NCI-H345 treated with DMSO at 0.1 percent for 48 hours (cell line): ENCODE measurements around the gene RPL36.
A peak's percentile ranks its signal among the peaks of the same experiment; 100 is the strongest.

Experiments
- DNase-seq: peaks from one replicate; lab custom pipeline; 2025; ENCODE audit not compliant: unreplicated experiment; lab: John Stamatoyannopoulos, UW

The RPL36 gene

DNA sequence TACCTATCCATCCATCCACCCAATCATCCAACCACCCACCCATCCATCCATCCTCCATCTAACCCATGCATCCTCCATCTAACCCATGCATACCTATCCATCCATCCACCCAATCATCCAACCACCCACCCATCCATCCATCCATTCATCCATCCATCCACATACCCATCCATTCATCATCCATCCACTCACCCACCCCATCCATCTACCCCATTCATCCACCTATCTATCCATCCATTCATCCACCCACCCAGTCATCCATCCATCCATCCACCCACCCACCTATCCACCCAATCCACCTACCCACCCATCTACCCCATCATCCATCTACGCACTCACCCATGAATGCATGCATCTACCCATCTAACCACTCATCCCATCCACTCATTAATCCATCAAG is 16.3 kb upstream of the RPL36 start:
- DNase-seq = no peak

DNA sequence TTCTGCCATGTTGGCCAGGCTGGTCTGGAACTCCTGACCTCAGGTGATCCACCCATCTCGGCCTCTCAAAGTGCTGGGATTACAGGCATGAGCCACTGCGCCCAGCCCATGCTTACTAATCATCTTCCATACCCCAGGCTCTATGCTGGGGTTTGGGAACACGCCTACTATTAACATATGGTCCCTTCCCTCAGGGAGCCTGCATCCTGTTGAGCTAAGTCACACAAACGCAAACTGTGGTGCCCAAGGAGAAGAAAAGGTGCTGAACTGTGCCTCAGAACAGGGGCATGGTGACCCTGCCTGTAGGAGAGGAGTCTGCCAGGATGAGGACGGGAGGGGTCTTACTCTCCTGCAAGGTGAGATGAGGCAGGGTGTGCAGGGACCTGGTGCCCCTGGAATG is 15.4 kb upstream of the RPL36 start:
- no peak for DNase-seq

DNA sequence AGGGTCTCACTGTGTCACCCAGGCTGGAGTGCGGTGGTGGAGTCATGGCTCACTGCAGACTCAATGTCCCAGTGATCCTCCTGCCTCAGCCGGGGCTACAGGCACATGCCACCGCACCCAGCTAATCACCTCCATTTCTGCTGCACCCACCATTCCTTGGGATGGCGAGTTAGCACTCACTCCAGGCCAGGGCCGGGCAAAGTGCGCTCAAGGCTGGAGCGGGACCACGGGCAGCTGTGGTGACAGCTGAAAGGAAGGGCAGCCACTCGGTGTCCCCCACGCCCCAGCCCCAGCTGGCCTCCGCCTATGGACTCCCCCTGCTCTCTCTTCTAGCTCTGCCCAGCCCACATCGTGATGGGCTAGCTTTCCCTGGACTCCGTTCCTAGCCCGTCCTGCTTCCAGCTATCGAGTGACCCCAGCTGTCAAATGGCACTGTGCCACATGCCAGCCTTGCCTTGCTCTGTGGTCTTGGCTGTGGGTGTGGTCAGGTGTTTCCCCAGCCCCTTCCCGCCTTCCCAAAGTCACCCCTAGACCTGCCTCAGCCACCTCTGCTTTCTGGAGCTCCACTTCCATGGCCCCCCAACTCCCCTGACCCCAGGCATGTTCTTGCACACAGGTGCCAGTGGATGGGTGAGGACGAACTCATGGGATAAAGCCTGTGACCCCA is 13.9 kb upstream of the RPL36 start:
- no peak for DNase-seq

DNA sequence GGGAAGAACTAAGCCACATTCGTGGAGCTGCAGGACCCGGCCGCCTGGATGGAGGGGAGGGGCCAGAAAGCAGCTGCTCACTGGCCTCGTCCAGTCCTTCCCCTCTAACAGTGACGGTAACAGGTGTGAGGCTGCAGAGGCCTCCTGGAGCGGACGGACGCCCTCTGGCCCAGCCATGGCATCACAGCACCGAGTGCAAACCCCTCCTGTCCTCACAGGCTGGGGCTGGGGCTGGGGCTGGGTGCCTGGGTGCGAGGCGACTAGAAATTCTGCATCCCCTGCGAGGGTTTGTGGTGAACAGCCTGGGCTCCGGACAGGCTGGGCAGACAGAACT is 13.4 kb upstream of the RPL36 start:
- DNase-seq = no peak

DNA sequence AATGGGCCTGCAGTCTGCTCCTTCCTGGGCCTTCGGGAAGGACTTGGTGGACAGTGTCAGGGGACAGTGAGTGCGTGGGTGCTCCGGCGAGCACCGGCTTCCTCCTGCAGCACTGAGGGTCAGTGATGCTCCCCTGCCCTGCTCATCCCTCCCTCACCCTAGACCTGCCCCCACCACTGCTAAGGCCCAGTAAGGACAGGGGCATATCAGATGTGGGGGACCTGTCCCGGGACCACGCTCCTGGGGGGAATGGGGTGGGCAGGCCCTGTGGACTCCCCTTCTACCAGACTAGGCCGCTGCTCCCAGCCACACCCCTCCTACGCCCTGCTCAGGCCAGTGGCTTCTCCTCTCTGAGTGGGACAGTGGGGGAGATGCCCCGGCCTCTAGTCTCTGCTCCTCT is 13.0 kb upstream of the RPL36 start:
- no peak for DNase-seq

DNA sequence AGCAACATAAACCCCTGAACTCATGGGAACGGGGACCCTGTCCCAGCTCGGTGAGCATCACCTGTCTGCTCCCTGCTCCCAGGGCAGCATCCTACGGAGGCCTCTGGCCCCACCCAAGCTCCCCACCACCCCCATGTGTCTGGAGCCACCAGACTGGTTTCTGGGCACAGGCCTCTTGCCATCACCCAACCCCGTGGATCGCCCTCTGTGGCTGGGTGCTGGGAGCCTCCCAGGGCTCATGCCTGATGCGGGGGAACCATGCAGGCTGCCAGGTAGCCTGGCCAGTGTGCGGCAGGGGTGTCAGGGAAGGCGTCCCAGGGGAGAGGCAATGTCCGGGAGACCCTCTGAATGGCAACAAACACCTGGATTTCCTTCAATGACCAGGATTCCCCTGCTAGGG is 12.5 kb upstream of the RPL36 start:
- no peak for DNase-seq

DNA sequence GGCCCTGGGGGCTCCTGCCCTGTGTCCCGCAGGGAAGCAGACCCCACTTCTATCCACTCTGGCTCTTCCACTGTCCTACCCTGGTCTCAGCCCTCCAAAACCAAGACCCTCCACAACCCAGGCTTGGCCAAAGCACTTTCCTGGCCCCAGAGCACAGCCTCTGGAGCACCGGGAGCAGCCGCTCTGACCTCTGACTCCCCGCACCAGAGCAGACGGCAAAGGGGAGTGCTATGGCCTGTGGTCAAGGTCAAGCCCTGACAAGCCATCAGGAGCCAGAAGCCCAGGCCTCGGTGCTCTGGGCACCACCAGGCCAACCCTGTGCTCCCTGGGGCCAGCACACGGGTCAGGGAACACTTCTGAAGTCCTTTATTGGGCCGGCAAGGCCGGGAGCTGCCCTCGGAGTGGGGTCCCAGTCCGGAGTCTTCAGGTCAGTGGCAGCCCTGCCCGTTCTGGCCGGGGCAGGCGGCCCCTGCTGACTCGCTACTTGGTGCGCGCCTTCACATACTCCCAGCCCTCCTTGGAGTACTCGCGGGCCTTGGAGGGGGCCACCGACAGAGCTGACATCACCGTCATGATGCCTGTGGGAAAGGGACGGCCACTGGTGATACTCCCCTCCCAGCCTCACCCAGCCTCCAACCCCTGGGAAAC is 11.9 kb upstream of the RPL36 start:
- no peak for DNase-seq

DNA sequence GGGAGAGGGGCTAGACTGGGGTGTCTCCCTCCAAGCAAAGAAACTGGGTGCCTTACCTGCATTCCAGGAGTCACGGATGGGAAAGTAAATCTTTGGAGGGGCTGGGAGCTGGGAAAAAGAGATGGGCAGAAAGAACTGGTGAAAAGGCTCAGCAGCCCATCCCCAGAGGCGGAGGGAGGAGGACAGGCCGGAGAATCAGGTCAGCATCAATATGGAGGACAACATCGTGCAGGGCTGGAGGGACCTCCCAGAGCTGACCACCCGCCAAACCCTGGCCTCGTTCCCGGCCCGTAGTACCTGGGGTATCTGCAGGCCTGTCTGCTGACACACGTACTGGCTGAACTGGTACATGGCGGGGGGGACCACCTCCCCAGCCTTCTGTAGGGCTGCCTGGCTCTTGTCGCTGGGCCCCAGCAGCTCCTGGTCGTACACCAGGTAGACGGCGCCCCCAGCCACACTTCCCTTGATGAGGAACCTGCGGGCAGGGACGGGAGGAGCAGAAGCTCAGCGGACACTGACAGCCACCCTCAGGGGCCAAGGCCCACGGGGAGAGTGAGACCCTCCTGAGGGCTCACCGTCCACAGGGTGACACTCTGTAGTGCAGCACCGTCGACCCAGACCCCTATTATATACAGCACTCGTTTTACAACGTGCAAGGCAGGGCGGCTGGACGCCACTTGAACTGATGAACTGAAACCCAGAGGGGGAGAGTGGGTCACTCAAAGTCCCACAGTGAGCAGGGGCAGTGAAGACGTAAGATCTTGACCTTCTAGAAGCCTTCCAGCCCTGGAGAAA is 10.6 kb upstream of the RPL36 start:
- DNase-seq = no peak

DNA sequence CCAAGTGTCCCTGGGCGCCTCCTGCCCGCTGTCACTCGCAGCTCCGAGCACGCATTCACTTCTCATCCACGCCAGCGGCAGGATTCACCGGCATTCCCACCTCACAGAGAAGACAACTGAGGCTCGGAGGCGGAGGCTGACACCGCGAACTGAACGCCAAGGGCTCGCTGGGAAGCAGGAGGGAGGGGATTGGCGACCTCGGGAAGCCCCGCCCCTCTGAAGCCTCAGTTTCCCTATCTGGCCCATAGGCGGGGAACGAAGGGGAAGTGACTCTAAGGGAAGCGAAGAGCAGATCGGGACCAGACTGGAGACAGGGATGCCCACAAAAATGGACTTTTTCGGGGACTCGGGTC is 10.0 kb upstream of the RPL36 start:
- no peak for DNase-seq

DNA sequence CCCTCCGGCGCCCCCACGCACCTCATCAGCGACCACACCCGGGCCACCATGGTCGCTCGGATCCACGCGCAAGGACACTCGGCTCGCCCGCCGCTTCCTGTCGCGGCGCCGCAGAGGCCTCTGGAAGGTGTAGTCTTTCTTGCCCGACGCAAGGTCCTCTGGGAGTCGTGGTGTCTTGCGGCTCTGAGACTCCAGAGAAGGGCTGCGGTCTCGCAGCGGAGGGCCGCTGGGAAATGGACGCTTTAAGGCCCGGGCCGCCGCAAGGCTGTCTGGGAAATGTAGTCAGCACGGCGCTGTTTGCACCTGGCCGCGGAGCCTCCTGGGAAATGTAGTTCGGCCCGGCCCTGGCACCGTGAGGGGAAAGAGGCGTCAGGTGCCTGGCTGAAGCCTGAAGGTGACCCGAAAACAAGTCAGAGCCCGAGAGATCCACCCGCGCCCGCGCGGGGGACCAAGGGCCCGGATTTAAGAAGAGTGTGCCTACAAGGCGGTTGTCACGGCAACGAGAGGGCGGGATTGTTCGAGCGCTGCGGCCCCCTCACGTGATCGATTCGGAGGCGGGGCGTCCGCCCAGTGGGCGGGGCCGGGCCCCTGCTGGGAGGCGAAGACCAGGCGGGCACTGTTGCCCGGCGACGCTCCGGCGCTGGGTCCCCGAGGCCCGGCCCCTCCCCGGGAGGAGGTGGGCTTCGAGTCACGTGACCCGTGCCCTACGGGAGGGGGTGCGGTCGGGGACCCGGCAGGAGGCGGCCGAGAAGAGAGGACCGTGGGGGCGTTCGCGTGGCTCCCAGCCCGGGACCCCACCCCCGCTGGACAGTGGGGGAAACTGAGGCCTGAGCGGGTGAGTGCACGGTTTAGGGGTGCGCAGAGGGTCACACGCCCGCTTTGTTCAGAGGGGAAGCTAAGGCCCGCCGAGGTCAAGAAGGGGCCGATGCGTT is 9.4 kb upstream of the RPL36 start, which contains the start of the genes HSD11B1L and MICOS13:
Gene HSD11B1L, plus strand, starts transcription at position 591 of the 932 bp plus-strand sequence. CDS start 3,806 bp downstream, outside the sequence.
Gene MICOS13, minus strand, starts transcription at position 80 of the 932 bp plus-strand sequence. Its CDS starts 30 bp downstream, at position 50.
- DNase-seq = peak; percentile 97

DNA sequence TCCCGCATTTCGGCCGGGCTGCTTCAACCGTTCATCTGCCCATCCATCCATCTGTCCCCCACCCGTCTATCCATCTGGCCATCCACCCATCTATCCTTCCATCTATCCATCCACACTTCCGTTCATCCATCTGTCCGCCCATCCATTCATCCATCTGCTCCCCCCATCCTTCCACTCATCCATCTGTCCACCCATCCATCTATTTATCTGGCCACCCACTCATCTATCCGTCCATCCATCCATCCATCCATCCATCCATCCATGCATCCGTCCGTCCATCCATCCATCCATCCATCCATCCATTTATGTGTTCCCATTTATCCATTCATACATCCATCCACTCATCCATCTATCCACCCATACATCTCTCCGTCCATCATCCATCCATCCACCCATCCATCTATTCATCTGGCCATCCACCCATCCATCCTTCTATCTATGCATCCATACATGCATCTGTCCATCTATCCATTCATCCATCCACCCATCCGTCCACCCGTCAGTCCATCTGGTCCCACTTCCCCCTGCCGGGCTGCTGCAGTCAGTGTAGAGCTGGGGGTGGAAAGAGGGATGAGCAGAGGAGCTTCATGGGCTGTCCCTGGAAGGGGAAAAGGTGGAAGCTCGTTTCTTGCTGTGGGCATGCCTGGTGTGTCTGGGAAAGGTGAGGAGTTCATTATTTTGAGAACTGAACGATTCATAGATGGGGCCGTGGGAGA is 8.5 kb upstream of the RPL36 start:
- DNase-seq = no peak

DNA sequence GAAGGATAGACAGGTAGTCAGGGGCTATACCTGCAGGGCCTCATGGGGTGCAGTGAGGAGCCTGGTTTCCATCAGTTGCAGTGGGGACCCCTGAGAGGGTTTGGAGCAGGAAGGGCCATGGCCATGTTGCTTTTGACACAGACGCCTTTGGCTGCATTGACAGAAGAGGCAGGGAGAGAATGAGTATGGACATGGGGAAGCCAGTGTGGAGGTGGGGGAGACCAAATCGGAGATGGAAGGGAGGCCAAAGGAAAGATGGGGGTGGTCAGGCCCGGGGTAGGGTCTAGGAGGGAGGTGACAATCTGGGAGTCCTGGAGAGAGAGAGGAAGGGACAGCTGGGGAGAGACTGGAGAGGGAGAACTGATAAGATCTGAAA is 8.0 kb upstream of the RPL36 start:
- no peak for DNase-seq

DNA sequence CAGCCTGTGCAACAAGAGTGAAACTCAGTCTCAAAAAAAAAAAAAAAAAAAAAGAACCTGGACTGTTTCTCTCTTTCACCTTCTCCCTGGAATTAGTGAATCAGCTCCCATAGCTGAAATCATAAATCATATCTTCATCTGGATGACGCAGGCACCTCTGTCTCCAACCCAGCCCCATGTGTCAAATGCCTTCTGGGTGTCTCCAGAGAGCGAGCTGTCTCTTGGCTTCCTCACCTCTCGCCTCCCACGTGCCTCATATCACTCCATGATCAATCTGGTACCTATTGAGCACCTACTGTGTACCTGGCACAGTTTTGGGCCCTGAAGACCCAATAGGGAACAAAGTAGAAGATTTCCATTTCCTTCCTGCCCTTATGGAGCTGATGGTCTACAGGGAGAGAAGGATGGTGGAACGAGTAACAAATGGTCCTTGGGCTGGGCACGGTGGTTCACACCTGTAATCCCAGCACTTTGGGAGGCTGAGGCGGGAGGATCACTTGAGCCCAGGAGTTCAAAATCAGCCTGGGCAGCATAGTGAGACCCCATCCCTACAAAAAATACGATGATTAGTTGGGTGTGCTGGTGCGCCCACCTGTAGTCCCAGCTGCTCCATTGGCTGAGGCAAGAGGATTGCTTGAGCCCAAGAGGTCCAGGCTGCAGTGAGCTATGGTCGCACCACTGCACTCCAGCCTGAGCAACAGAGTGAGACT is 6.8 kb upstream of the RPL36 start:
- no peak for DNase-seq

DNA sequence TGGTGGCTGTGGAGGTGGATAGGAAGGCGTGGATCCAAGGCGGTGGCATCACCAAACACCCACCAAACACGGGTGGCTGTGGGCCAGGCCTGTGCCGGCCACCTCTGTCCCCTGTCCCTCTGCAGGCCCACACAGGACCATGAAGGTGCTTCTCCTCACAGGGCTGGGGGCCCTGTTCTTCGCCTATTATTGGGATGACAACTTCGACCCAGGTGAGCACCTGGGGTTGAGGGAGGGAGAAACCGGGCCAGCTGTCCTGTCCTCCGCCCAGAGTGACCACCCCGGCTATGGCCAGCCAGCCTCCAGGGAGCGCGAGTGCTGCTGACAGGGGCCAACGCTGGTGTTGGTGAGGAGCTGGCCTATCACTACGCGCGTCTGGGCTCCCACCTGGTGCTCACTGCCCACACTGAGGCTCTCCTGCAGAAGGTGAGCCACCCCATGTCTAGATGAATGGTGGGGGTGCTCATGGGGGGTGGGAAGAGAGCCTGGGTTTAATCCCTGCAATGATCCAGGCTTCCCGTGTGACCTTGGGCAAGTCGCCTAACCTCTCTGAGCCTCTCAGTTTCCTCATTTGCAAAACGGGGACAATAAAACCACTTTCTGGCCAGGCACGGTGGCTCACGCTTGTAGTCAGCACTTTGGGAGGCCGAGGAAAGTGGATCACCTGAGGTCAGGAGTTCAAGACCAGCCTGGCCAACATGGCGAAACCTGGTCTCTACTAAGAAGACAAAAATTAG is 5.2 kb upstream of the RPL36 start:
- no peak for DNase-seq

DNA sequence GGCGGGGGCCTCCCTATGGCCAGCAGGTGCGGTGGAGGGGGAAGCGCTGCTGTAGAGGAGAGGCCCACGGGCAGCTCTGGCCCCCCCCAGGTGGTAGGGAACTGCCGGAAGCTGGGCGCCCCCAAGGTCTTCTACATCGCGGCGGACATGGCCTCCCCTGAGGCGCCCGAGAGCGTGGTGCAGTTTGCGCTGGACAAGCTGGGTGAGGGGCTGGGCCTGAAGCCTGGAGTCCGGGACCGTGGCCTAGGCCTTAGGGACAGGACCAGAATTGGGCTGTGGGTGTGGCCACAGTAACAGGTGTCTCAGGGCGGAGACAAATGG is 3.8 kb upstream of the RPL36 start:
- DNase-seq = no peak

DNA sequence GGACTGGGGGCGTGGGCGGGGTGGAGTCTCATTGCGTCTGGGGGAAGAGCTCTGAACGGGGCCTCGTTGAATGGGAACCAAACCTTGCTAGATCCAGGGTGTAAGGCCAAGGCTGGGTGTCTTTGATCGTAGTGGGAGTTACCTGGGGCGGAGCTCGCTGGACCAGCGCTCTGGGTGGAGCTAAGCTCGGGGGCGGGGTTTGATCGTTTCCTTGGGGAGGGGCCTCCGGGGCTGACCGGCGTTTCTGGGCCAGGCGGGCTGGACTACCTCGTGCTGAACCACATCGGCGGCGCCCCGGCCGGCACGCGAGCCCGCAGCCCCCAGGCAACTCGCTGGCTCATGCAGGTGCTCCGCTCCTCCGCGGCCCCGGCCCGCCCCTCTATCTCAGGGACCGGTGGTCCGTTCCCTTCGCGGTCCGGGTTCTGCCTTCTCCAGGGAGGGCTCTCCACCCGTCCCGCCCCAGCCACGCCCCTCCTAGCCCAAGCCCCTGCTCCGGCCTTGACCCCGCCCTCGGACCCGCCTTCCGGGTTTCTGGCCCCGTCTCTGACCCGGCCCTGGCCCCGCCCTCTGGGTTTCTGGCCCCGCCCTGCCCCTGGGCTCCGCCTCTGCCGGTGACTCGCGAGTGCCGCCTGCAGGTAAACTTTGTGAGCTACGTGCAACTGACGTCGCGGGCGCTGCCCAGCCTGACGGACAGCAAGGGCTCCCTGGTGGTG is 3.3 kb upstream of the RPL36 start:
- peak; percentile 88 for DNase-seq

DNA sequence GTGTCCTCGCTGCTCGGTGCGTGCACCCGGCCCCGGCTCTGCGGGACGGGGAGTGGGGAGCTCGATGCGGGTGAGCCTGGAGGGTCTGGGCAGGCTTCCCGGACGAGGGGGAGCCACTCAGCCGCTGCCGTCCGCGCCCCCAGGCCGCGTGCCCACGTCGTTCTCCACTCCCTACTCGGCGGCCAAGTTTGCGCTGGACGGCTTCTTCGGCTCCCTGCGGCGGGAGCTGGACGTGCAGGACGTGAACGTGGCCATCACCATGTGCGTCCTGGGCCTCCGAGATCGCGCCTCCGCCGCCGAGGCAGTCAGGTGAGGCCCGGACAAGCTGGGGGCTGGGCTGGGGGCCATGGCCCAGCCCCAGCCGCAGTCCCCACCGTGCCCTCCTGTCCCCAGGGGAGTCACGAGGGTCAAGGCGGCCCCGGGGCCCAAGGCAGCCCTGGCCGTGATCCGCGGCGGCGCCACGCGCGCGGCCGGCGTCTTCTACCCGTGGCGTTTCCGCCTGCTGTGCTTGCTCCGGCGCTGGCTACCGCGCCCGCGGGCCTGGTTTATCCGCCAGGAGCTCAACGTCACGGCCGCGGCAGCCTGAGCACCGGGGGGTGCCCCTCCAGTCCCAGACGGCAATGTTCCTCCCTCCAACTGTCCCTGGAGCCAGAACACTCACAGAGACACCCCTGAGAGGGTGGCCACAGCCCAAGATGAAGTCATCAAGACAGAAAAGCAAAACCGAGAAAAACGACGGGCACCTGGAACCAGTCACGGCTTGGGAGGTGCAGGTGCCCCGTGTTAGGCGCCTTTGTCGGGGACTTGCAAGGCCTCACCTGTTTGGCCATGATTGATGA is 2.5 kb upstream of the RPL36 start:
- DNase-seq = no peak
